ENCODE data around the gene RNF26.

GRCh38 chr11:119365071-119365591 lies 30.8 kb downstream of the RNF26 start:
- TF ChIP-seq CTCF (IDR thresholded peaks at IDR 0.05) = no peak
- no peak for TF ChIP-seq POLR2AphosphoS5 (IDR thresholded peaks at IDR 0.05; ENCODE audit: low read depth, low read length)
- no peak for TF ChIP-seq SIN3A (IDR thresholded peaks at IDR 0.05; ENCODE audit: borderline replicate concordance, insufficient read depth, low read depth, low read length)
- no peak for TF ChIP-seq TCF7L2 (IDR thresholded peaks at IDR 0.05; ENCODE audit: low read depth, low read length)

Data from Panc1 (cell line).